Tibial nerve (tissue), 4 donors: ENCODE results near the gene ZSCAN31.

Source experiments
- CTCF ChIP-seq, 5 experiments: fragments of 200-600 bp in 3 of 5; fragments of 450-650 bp in 2 of 5; sonication (generic) in 3 of 5; IDR thresholded peaks; one replicate each; pipeline ENCODE4 v1.5.1; 2016 to 2019; ENCODE audit warnings: antibody characterized with exemption in 5 of 5, mild to moderate bottlenecking in 3 of 5, moderate library complexity in 2 of 5
- EP300 ChIP-seq, 2 donors: sonication (generic); formaldehyde crosslinking; IDR thresholded peaks; one replicate each; pipeline ENCODE4 v1.6.1; 2017; ENCODE audit warnings: antibody characterized with exemption in 2 of 2, mild to moderate bottlenecking in 1 of 2

DNA sequence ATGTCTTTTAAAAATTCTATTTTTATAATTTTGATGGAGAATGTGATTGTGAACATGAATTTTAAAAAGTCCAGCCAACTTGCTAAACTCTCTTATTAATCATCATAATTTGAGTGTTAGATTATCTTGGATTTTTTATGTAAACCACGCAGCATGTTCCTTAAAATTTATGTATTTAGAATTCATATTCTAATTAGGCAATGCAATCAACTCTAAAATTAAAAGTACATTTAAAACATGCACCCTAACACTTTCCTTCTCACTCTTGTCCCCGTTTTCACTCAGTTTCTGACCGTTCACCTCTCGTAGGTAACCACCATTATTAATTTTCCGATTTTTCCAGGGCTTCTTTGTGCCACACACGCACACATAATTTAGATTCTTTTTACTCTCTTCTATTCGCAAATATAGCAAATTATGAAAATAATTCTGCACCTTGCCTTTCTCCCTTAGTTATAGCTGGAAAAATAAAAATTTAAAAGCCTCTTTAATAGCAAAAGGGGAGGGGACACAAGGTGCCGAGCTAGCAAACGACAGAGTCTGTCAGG lies 13.5 kb upstream of the ZSCAN31 start:
- TF ChIP-seq EP300 (IDR thresholded peaks at IDR 0.05) (no peak), CTCF (IDR thresholded peaks at IDR 0.05) (no peak)
